Measurements from ENCODE around the gene HGS. TPM values are rescaled to one million over a fixed set of nuclear protein-coding genes. Genes with fewer than 3 reads are reported as not detected.

HGS gene
- total RNA-seq, 4 donors from 2014 or later: 62.9 to 98.3 (median 67.3) TPM

- Histone ChIP-seq H3K36me3 (no peaks in the 10 kb centered on the region), H3K27me3 (no peaks in the 10 kb centered on the region), H3K4me1 (peaks cover 23 to 27% of the 10 kb centered on the region in 2 donors), H3K27ac (no peak overlapping the region), H3K9me3 (no peaks in the 10 kb centered on the region), H3K4me3 (replicated peaks in 1 of 3) (peak overlapping the region in 1 of 3 donors; percentile 78)
- intact Hi-C loops (cut with DNase I): loop anchor here (5.0 kb wide), 1 partner anchor 144 kb away; no protein-coding TSS in a partner anchor
- peak in 1 of 2 donors; percentile 22 for DNase-seq
- WGBS, 2 donors: 31 to 58% methylated on average over 10 to 11 of the region's 18 CpGs
- TF ChIP-seq POLR2A (IDR thresholded peaks at IDR 0.05): no peak
- no peak for TF ChIP-seq CTCF (IDR thresholded peaks at IDR 0.05)
These were observed 29.3 kb downstream of the HGS start for GRCh38 chr17:81713004-81713555.

- WGBS, 2 donors: 75 to 77% methylated on average over 30 to 35 of the region's 36 CpGs
- Histone ChIP-seq H3K4me1 (peaks cover 23 to 27% of the 10 kb centered on the region in 2 donors), H3K9me3 (no peaks in the 10 kb centered on the region), H3K27me3 (no peaks in the 10 kb centered on the region), H3K27ac (no peak overlapping the region), H3K4me3 (replicated peaks in 1 of 3) (no peak overlapping the region), H3K36me3 (no peaks in the 10 kb centered on the region)
- TF ChIP-seq CTCF (IDR thresholded peaks at IDR 0.05) (no peak), POLR2A (IDR thresholded peaks at IDR 0.05) (no peak)
- peak in 1 of 2 donors; percentile 27 for DNase-seq
- intact Hi-C loops (cut with DNase I): loop anchor here (5.0 kb wide), 1 partner anchor 144 kb away; no protein-coding TSS in a partner anchor
These were observed 30.0 kb downstream of the HGS start for GRCh38 chr17:81713556-81714411.

GRCh38 chr17:81714412-81715106 is 30.7 kb downstream of the HGS start:
- 92 to 97% methylated on average over 21 to 39 of the region's 39 CpGs for WGBS, 2 donors
- intact Hi-C loops (cut with DNase I): loop anchor here (5.0 kb wide), 1 partner anchor 143 kb away; no protein-coding TSS in a partner anchor
- Histone ChIP-seq H3K4me1 (peaks cover 23 to 27% of the 10 kb centered on the region in 2 donors), H3K36me3 (no peaks in the 10 kb centered on the region), H3K4me3 (replicated peaks in 1 of 3) (no peak overlapping the region), H3K27me3 (no peaks in the 10 kb centered on the region), H3K9me3 (no peaks in the 10 kb centered on the region), H3K27ac (no peak overlapping the region)
- no peak for DNase-seq
- TF ChIP-seq POLR2A (IDR thresholded peaks at IDR 0.05): no peak
- TF ChIP-seq CTCF (IDR thresholded peaks at IDR 0.05): no peak

GRCh38 chr17:81715107-81715871 is 31.5 kb downstream of the HGS start:
- no peaks in the 10 kb centered on the region for H3K27me3 ChIP-seq
- TF ChIP-seq CTCF (IDR thresholded peaks at IDR 0.05): no peak
- WGBS, 2 donors: 89 to 95% methylated on average over 10 to 12 of the region's 32 CpGs
- H3K36me3 ChIP-seq: no peaks in the 10 kb centered on the region
- no peak overlapping the region for H3K4me3 ChIP-seq (replicated peaks in 1 of 3)
- peaks cover 23 to 27% of the 10 kb centered on the region in 2 donors for H3K4me1 ChIP-seq
- no peaks in the 10 kb centered on the region for H3K9me3 ChIP-seq
- intact Hi-C loops (cut with DNase I): no loop called here
- no peak for DNase-seq
- H3K27ac ChIP-seq: no peak overlapping the region

Data from thyroid gland (tissue), 4 donors.